Stimulated activated CD8-positive, alpha-beta memory T cell treated with anti-CD3 and anti-CD28 coated beads, Interleukin-7, amount 100 ng/mL, for 4 hours (primary cell): ENCODE measurements around the gene MYBBP1A.

Experiments
- DNase-seq, 2 donors: peaks; one replicate each; pipeline ENCODE4 v3.0.0-alpha.2; 2020; ENCODE audit warnings: low read depth in 2 of 2

The MYBBP1A gene

DNA sequence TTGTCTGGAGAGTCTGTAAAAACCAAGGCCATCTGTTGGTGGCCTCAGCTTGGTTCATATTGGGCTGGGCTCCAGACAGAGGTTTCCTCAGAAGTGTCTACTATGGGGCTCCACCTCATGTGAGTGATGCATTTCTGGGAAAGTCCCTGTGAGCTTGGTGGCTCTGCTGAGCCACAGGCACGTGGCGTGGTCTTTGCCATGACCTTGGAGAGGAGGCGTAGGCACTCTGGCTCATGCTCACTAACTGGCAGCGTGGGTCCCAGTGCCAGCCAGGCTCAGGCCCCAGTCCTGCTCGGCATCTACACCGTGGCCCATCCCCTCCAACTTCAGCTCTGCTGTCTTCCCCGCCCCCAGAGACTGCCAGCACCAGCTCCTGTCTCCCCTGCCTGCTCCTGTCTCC lies 18.5 kb upstream of the MYBBP1A start:
- DNase-seq = peak; percentile 43 to 52

DNA sequence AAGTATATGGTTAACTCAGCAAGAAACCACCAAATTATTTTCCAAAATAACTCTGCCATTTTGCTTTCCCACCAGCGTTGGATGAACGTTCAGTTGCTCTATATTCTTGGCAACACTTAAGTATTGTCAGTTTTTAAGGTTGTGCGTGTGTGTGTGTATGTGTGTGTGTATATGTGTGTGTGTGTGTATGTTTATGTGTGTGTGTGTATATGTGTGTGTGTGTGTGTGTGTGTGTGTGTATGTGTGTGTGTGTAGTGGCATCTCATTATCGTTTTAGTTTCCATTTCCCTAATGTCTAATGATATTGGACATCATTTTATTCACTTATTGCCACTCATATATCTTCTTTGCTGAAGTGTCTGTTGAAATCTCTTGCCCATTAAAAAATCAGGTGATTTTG lies 17.9 kb upstream of the MYBBP1A start:
- DNase-seq = no peak

- no peak for DNase-seq
These were observed 16.9 kb upstream of the MYBBP1A start for GRCh38 chr17:4572131-4572530.

DNA sequence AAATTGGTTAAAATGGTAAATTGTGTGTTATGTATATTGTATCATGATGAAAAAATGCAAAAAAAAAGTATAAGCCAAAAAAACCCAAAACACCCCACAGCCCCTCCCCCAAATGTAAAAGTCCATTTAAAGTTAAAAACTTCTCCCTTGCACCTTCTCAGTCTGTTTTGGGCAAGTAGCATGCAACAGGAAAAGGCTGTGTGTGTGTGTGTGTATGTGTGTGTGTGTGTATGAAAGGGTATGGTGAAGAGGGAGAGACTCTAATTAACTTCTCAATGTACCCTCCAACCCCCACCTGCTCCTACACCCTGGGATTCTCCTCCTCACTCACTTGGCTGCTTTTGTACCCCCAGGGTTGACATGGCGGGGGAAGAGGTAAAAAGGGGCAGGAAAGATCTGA lies 14.4 kb upstream of the MYBBP1A start:
- no peak for DNase-seq

DNA sequence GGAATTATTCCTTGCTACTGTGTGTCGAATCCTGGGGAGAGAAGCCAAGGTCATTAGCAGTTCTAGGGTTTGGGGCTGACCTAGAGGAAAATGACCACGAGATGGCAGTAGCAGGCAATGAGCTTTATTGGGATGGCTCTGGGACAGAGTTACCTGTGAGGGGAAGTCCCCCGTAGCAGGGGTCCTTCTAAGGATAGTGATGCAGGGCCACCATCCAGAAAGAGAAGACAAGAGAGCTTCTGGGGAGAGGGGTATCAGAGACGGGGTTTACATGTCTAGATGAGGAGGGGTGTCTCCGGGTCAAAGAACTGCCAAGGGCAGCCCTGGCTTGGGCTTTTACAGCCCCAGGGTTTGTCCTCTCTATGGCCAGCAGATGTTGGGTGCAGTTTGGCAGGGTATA lies 11.6 kb upstream of the MYBBP1A start:
- no peak for DNase-seq

DNA sequence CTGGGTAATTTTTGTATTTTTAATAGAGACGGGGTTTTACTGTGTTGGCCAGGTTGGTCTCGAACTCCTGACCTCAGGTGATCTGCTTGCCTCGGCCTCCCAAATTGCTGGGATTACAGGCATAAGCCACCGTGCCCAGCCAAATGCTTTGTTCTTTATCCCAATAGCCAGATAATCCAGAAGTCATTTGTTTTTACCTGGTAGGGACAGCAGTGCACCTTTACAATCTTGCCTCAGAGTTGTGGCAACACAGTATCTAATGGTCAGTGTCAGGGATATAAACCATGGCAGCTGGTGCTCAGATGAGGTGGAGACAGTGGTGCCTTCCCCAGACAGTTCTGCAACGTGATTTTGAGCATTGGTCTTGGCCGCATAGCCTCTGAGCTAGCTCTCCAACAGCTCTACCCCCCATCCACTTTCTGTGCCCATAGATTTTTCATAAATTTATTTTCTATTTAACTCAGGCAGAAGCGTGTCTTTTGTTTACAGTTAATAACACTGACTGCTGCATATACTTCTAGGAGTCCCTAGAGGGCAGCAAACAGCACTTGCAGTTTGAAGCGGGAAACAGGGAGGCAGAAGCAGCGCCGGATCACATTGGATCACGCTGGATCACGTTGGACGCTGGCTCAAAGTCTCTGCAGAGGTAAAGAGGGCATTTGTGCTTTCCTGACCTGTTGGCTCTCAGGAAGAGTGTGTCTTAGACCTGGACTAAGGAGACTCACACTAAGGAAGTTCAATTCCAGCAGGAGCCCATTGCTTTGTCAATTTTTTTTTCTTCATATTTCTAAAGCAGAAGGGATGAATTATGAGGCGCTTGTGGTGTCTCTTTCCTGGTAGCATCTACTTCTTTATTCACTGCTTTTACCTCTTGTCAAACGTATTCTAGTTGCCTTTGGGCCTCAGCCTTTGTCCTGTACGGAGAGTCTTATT lies 10.3 kb upstream of the MYBBP1A start:
- DNase-seq = peak; percentile 12 to 23

DNA sequence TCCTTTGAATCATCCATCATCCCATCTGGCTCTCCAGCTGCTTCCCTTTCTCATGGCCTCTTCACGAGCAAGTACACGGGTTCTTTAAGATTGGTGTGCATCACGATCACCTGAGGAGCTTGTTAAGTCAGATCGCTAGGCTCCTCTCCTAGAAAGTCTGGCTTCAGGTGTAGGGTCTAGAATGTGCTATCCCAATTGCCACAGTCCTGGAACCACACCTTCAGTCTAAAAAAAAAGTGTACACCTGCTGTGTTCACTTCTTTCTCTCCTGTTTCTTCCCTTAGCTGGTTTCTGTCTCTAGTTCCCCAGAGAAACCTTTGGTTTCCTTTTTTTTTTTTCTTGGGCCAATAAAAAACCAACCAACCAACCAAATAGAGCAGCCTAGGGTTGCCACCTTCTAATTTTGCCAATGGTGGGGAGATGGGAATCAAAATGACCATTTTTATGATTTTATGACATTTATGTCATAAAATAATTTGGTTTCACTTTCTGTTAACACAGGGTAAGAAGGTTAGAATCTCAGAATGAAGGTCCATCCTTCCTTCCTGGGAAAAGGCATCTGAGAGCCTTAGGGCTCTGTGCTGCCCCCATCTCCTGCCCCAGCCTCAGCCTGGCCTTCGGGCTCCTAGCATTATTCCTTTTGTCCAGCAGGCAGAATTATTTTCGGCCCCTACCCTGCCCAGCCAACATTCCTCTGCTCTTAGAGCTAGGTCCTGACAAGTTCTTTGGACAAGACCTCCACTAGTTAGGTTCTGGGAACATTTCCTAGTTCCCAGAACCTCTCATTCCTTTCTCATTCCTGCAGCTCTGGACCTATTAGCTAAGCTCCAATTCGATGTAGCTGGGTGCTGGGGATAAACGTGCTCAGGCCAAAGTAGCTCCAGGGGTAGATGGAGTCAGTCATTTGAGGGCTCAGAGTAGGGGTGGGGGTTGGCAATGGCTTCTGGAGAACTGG lies 7.1 kb upstream of the MYBBP1A start:
- no peak for DNase-seq

- DNase-seq = no peak
These were observed 5.7 kb upstream of the MYBBP1A start for GRCh38 chr17:4560837-4561256.

- no peak for DNase-seq
These were observed 5.2 kb upstream of the MYBBP1A start, which contains the start of gene GGT6 for GRCh38 chr17:4560421-4560820. TSS of gene GGT6 (minus strand) at chr17:4560577. CDS start at chr17:4560521, 56 bp downstream.

GRCh38 chr17:4559966-4560365 lies 4.8 kb upstream of the MYBBP1A start:
- no peak for DNase-seq

- no peak for DNase-seq
These were observed 4.1 kb upstream of the MYBBP1A start for GRCh38 chr17:4559139-4559791.

DNA sequence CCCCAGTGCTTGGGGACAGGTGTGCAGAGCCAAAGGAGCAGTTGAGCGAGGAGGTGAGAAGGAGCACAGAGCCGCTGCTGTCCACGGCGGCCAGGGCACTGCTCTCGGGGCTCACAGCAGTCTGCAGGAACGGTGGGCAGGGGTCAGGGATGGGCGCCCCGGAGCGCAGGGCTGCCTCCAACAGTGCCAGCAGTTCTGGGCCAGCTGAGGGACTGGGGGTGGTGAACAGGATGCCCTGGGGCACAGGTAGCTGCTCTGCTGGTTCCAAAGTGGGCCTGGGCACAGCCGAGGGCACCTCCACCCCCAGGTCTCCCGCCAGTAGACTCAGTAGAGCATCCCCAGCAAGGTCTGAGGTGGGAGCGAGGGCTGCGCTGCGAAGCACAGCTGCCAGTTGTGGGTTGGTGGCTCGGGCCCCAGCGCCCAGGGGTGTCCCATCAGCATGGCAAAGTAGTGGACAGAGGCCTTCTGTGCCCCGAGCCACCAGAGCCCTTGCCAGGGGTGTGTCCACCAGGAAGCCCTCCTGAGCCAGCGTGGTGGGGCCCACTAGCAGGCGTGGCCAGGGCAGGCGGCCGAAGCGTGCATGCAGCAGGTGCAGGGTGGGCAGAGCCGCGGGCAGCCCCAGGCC lies 3.3 kb upstream of the MYBBP1A start:
- DNase-seq = no peak

DNA sequence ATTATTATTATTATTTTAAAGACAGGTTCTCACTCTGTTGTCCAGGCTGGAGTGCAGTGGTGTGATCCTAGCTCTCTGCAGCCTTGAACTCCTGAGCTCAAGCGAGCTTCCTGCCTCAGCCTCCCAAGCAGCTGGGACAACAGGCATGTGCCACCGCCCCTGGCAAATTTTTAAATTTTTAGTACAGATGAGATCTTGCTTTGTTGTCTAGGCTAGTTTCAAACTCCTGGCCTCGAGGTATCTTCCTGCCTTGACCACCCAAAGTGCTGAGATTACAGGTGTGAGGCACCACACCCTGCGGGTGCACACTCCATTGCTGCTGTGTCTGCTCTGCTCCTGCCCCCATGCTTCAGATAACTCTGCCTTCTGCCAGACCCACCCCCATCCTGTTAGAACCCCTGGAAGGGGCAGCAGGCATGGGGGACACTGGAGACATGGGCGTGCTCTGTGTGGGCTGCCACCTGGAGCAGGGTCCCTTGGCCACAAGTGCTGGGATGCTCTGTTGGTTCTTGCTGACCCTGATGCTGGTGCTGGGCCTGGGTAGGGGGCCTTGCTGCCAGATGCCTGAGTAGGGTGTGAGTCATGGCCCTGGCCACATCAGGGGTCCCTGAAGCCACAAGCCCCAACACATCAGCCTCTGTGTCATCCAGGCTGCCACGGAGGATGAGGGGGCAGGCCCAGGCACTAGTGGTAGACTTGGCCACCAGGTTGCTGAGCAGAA lies 2.6 kb upstream of the MYBBP1A start:
- no peak for DNase-seq

DNA sequence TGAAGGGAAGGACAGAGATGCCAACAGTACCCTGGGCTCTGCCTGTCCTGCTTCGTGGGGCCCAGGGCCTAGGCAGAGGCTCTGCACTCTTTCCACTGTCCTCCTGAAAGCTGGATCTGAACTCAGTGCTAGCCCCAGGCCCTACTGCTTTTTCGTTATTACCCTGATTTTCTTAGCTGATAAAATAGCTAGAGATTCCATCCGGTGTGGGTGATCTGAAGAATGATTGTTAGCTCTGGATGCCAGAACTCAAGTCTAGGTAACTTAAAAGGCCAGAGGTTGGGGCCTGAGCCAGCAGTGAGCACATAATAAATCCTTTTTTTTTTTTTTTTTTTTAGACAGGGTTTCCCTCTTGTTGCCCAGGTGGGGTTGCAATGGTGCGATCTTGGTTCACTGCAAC lies 1.8 kb upstream of the MYBBP1A start:
- DNase-seq = no peak

GRCh38 chr17:4555873-4556759 lies 932 bp upstream of the MYBBP1A start:
- DNase-seq = no peak

DNA sequence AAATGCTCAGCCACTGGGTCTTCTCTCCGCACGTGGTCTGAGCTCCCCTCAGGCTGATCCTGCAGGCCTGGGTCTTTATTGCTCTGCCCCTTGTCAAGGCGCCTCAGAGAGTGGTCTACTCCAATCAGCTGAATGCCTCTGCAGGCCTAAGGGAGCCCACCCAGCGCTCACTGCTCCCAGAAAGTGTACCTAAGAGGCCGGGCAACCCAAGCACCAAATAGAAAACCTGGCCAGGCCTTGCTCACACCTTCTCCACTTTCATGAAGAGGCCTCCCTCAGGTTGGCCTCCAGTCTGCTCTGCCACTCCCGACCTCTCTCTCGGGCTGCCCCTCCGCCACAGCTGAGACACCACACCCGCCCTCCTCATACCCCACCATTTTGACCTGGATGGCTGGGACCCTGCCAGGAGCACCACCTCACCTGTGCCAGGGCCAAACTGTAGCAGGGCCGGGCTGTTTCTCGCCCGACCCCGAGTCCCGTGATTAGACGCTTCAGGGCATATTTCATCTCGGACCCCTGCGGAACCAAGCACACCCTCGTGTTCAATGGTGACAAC lies 665 bp downstream of the MYBBP1A start:
- no peak for DNase-seq

DNA sequence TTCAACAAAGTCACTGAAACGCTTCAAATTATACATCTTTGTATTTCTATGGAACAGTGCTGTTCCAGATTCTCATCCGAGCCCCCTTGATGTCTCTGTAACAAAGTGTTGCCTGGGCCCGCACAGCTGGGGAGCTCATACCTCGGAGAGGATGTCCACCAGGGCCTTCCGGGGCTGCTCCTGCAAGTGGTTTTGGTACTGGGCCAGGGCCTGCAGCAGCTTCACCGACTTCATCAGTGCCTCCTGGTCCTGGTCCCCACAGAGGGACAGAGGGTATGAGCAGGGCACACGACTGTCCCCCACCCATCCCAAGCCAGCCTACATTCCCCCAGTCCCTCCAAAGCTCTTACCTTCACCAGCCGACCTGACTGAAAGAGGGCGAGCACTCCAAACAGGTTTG lies 1.5 kb downstream of the MYBBP1A start:
- DNase-seq = no peak

DNA sequence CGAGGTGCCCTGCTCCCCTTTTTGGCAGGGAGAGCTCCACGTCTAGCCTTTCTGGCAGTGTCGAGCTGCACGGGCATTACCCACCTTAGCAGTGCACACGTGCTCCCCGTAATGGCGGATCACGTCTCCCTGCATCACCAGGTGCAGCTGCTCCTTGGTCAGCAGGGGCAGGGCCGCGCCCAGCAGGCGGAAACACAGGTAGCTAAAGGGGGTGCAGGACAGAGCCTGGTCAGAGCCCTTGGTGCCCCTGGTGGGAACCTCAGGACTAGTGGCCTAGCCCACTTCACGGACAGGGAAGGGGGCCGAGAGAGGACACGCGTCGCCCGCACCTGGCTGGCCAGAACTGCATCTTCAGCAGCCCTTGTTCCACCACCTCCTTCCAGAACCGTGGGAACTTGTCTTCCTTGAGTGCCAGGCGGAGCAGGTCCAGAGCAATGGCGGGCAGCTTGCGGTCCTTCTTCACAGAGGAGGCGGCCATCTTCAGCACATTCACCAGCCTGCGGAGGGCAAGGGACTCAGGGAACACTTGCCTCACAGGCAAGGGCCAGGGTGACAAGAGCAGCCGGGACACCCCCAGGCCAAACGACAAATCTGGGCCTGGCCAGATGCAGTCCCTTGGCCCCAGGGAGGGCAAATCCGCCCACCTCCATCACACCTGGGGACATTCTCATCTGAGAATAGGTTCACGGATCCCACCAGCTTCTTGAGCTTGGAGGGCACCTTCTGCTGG lies 3.2 kb downstream of the MYBBP1A start:
- no peak for DNase-seq

DNA sequence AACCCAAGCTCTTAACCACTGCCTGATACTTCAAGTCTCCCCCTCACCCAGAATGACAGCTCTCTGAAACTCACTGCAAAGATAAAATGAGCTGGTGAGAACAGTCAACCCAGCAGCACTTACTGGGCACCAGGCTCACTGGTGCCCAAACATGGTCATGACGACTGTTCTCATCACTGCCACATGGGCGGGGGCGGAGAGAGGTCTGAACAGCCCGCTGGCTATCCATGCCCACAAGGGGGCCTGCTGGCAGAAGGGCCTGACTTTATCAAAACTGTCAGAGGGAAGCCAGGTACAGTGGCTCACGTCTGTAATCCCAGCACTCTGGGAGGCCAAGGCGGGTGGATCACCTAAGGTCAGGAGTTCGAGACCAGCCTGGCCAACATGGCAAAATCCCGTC lies 4.0 kb downstream of the MYBBP1A start:
- DNase-seq = no peak
